NCI-H460 (cell line): ENCODE data around the gene ATN1. TPM values are rescaled to one million over a fixed set of nuclear protein-coding genes. Genes with fewer than 3 reads are reported as not detected.

Experiments
- DNase-seq: peaks from one replicate; pipeline ENCODE4 v3.0.0-alpha.2; 2016; ENCODE audit warnings: low read depth; ENCODE audit errors: extremely low read depth
- total RNA-seq: library from RNA; depleted of rRNA; stranded (reverse); fragments of >200 nt; shearing (Covaris generic); gene quantifications from 2 replicates; pipeline ENCODE4 v1.2.3, GENCODE V29; 2014

ATN1 gene
- total RNA-seq, 1 experiment from 2014 or later = 6.6 TPM

- peak; percentile 89 for DNase-seq
Observed at GRCh38 chr12:6943722-6944380, 16.1 kb downstream of the ATN1 start, which contains the start of the genes C12orf57 and RNU7-1. TSS of gene C12orf57 (plus strand) at chr12:6944022. CDS start at chr12:6944122, 100 bp downstream. TSS of gene RNU7-1 (plus strand) at chr12:6943816.

DNA sequence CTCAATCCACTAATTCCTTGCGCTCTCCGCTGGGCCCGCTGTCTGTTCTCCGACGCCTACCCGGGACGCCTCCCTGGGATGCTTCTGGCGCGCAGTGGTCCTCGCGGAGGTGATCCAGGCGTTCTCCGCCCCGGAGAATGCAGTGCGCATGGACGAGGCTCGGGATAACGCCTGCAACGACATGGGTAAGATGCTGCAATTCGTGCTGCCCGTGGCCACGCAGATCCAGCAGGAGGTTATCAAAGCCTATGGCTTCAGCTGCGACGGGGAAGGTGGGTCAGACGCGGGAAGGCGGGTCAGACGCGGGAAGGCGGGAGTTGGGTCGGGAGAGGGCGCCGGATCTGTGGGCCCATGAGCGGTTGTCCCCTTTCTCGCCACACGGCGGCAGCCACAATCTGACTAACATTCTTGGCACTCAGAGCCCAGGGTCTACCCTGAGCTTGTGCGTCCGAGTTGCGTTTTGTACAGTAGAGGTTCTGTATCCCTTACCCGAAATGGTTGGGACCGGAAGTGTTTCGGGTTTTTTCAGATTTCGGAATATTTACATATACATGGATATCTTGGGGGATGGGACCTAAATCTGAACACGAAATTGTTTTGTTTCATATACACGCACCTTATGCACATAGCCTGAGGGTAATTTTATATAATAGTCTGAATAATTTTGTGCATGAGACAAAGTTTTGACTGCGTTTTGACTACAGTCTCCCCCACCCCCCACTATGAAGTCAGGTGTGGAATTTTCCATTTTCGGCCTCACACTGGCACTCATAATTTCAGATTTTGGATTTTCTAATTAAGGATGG, 16.8 kb downstream of the ATN1 start:
- DNase-seq = peak; percentile 88

DNA sequence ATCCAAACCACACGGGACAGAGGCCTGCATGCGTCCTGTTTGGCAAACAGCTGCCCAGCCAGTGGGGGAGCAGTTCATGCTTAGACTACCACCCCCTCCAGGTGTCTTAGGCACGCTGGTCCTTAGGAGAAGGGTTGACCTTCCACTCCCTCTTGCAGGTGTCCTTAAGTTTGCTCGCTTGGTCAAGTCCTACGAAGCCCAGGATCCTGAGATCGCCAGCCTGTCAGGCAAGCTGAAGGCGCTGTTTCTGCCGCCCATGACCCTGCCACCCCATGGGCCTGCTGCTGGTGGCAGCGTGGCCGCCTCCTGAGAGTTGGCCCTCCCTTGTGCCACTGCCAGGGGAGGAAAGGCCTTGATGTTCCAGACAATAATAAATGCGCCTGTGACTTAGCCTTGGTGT, 17.9 kb downstream of the ATN1 start:
- DNase-seq = no peak

DNA sequence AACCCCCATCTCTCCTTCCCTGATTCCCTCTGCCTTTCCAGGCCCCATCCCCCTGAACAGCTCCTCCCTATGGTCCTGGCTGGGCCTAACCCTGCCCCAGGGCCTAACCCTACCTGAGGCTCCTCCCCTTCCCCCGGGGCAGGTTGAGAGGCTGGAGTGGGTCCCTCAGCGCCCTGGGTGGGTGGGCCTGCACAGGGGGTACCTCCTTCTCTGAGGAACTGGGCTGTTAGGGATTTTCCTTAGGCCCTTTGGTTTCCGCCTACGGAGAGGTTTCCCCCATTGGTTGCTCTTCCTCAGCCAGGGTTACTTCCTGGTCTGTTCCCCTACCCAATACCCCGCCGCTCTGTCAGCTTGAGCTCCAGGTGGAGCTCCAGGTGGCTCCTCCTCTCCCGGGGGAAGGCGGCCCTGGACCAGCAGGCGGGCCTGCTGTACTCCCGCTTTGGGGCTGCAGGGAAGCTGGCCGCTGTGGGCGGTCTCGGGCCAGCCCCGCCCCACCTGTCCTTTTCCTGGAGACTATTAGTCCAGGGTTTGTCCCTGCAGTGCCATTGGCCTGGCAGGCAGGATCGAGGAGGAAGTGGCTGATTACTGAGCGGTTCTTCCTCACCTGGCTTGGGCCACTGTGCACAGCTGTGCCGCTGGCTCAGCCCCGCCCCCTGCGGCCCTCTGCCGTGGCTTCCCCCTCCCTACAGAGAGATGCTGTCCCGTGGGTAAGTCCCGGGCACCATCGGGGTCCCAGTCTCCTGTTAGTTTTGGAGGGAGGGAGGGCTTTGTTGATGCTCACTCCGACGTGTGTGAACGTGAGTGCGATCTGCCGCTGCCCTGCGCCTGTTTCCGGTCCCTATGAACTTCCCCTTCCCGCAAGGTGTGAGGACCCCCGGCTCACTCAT, 18.5 kb downstream of the ATN1 start:
- DNase-seq = peak; percentile 55

DNA sequence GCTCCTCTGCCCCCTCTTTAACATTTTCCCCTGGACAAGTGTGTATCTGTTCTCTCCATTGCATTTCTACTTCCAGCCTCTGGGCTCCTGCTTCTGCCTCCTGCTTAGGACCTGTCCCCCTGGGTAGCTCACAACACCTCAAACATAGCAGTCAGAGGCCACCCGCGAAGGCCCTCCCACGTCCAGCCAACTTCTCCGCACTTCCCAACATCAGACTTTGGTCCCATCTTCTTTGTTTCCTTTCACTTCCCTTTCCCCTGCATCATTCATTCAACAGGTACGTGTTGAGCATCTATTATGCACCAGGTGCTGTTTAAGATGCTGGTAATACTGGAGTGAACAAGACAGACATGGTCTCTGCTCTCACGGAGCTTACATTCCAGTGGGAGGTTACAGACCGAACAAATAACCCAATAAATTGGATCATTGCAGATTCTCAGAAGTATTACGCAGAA, 19.2 kb downstream of the ATN1 start:
- DNase-seq = no peak

- DNase-seq = no peak
Observed at GRCh38 chr12:6947615-6948014, 19.9 kb downstream of the ATN1 start.

DNA sequence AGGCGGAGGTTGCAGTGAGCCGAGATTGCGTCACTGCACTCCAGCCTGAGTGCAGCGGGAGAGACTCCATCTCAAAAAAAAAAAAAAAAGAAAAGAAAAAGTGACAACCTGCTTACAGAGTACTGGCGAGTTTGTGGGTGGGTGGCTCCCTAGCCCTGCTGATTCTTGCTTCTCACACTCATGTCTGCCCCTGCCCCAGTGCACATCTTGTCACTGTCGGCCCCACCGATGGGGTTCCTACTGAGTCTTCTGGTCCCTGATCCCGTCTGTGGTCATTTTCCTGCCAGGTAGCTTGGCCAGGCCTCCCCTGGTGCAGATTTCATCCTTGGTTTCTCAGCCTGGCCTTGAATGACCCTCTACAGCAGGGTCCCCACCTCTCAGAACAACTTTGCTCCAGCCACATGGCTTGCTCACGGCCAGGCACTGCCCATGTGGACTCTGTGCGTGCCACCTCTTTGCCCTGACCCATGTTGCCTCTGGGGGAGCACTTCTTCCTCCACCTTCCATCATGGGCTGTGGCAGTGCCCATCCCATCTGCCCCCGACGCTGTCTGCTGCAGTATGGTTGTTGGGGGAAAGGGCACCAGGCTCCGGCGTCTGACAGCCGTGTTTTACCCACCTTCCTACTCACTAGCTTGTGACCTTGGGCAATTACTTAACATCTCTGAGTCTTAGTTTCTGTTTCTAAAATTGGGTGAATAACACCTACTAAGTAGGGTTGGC, 21.3 kb downstream of the ATN1 start:
- no peak for DNase-seq

- DNase-seq = no peak
Observed at GRCh38 chr12:6950401-6950801, 22.6 kb downstream of the ATN1 start.

- DNase-seq = no peak
Observed at GRCh38 chr12:6950811-6951540, 23.2 kb downstream of the ATN1 start, which contains the start of gene PTPN6. TSS of gene PTPN6 (plus strand) at chr12:6951356. CDS start at chr12:6951513, 157 bp downstream.

- DNase-seq = no peak
Observed at GRCh38 chr12:6951551-6952120, 23.9 kb downstream of the ATN1 start.

DNA sequence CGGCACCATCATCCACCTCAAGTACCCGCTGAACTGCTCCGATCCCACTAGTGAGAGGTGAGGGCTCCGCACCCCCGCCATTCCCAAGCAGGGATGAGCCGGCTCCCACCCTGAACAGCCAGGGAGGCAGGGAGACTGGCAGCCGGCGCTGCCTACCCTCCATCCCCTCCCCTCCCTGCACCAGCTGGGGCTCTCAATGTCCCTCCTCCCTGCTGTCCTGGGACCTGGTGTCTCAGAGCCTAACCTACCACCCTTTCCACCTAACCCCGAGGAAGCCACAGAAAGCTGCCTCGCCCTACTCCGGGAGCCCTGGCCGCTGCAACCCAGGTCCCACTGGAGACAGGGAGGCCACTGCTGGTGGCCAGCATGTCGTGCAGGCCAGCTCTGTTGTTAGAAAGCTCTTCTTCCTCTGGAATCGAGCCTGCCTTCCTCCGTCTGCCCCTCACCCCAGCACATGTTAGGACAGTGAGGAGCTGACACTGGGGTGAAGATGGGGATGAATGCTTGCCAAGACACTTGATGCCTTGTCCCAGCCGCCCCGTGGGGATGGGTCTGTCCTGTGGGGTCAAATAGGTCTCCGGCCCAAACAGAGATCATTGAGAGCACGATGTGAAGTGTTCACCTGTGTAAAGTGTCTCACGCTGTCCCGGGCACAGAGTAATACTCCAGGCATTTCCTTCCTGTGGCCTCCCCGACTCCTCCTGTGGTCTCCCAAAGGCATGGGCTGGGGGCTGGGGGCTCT, 24.5 kb downstream of the ATN1 start:
- no peak for DNase-seq

DNA sequence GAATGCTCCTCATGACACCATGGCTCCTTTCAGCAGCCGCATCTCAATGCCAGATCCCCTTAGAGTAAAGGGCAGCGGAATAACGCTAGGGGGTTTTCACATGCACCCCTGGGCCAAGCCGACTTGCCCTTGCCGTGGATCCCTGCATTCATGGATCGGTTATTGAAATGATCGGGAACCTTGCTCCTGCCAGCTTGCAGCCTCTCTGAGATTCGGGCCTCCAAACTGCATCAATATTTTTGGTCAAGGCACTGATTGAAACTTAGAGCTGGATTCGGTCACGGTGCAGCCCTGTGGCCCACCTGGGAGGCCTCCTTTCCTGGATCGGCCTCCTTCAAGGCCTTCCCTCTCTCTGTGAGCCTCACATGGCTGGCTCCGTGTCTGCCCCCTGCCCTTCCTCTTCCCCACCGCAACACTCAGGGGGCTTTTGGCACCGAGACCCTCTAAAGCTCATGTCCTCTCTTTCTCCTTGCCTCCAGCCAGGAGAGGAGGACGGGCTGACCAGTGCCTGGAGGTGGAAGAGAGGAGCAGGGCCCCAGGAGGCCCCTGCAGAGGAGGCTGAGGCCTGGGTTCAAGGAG, 25.2 kb downstream of the ATN1 start:
- DNase-seq = no peak

DNA sequence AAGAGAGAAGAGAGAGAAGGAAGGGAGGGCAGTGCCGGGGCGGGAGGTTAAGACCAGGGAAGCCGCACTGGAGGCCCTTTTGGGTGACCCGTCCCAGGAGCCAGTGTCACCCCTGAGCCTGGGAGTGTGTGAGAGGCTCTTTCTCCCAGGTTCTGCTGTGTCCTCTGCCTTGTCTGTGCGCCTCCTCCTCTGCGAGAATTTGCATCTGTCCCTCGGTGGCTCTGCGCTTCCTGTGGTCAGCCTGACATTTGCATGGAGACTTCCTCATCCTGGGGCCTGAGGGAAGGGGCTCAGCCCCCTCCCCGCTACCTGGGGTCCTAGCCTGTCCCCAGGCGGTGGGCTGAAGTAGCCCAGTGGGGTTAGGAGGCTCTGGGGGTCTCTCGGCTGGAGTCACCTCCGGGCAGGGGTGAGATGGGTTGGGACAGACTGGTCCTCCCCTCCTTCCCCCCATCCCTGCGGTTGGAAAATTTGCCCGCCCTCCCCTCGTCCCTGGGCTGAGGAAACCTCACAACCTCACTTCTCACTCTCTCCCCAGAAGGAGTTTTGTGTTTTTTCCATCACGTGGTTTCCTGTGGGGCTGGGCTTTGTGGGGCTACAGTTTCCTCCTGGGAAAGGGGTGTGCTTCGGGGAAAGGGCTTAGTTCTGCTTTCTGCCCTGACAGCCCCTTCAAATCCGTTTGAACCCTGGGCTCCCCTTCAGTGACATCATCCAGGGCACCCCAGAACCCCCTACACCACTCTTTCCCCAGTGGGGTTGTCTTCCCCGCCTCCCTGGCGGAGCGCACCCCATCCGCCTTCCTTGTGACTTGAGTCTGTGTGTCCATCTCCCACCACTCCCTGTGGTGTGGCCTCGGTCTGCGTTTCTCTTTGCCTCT, 25.9 kb downstream of the ATN1 start:
- DNase-seq = no peak

- DNase-seq = no peak
Observed at GRCh38 chr12:6954316-6955107, 26.8 kb downstream of the ATN1 start.

DNA sequence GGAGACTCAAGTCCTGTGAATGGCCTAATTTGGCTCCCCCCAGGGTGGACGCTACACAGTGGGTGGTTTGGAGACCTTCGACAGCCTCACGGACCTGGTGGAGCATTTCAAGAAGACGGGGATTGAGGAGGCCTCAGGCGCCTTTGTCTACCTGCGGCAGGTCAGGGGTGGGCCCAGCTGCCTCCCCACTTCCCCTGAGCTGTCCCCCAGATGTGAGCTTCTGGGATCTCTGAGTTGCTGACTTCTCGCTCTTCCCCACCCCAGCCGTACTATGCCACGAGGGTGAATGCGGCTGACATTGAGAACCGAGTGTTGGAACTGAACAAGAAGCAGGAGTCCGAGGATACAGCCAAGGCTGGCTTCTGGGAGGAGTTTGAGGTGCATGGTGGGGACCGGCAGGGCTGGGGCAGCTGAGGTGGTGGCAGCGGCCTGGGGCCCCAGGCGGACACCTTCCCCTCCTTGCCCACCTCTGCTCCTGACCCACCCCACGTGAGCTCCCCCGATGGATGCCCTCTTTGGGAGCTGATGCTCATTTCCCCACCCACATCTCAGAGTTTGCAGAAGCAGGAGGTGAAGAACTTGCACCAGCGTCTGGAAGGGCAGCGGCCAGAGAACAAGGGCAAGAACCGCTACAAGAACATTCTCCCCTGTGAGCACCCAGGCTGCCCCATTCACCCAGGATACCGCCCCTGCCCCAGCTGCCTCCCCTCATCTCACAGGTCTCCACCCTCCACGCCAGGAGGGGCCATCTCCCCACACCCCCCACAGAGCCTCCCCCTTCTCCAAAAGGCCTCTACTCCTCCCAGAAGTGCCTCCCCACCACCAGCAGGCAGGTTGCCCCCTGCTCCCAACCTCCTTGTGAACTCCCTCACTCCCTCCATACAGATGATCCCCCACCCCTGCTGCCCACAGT, 27.6 kb downstream of the ATN1 start:
- no peak for DNase-seq
